ENCODE results near the gene PLET1.
A peak's percentile ranks its signal among the peaks of the same experiment; 100 is the strongest.

PLET1 gene

GRCh38 chr11:112237451-112237850, 23.2 kb downstream of the PLET1 start:
- no peak for DNase-seq

GRCh38 chr11:112235750-112236390, 24.8 kb downstream of the PLET1 start:
- no peak for DNase-seq

GRCh38 chr11:112231952-112232351, 28.7 kb downstream of the PLET1 start:
- no peak for DNase-seq

- DNase-seq: no peak
These were observed 30.8 kb downstream of the PLET1 start for GRCh38 chr11:112229746-112230433.

- no peak for DNase-seq
These were observed 31.5 kb downstream of the PLET1 start for GRCh38 chr11:112229159-112229558.

- DNase-seq: no peak
These were observed 32.0 kb downstream of the PLET1 start for GRCh38 chr11:112228706-112229105.

- no peak for DNase-seq
These were observed 33.2 kb downstream of the PLET1 start for GRCh38 chr11:112227471-112227870.

- DNase-seq: no peak
These were observed 33.7 kb downstream of the PLET1 start for GRCh38 chr11:112226831-112227401.

GRCh38 chr11:112226062-112226830, 34.4 kb downstream of the PLET1 start, which contains the start of gene PTS:
Gene PTS, plus strand, starts transcription at chr11:112226428. Its CDS starts 16 bp downstream, at chr11:112226444.
- peak; percentile 96 for DNase-seq

GRCh38 chr11:112225753-112226061, 35.0 kb downstream of the PLET1 start:
- DNase-seq: no peak

- DNase-seq: no peak
These were observed 36.7 kb downstream of the PLET1 start for GRCh38 chr11:112223754-112224532.

GRCh38 chr11:112223121-112223520, 37.5 kb downstream of the PLET1 start:
- no peak for DNase-seq

GRCh38 chr11:112222303-112222702, 38.4 kb downstream of the PLET1 start:
- DNase-seq: no peak

GRCh38 chr11:112221274-112221835, 39.3 kb downstream of the PLET1 start:
- DNase-seq: no peak

GRCh38 chr11:112219476-112220232, 41.0 kb downstream of the PLET1 start:
- peak; percentile 67 for DNase-seq

- no peak for DNase-seq
These were observed 44.0 kb downstream of the PLET1 start for GRCh38 chr11:112216561-112217105.

GRCh38 chr11:112215621-112216020, 45.0 kb downstream of the PLET1 start:
- DNase-seq: no peak

GRCh38 chr11:112213753-112214152, 46.9 kb downstream of the PLET1 start:
- no peak for DNase-seq

GRCh38 chr11:112212710-112213109, 48.0 kb downstream of the PLET1 start:
- DNase-seq: no peak

- no peak for DNase-seq
These were observed 48.4 kb downstream of the PLET1 start for GRCh38 chr11:112212290-112212689.

GRCh38 chr11:112211536-112211935, 49.1 kb downstream of the PLET1 start:
- DNase-seq: no peak
